T-cell (primary cell): ENCODE measurements around the gene TPRX1. TPM values are rescaled to one million over a fixed set of nuclear protein-coding genes. Genes with fewer than 3 reads are reported as not detected.
A peak's percentile ranks its signal among the peaks of the same experiment; 100 is the strongest.
"Not testable (repeated sequence)": the region's sequence is repeated elsewhere in the genome, so short reads cannot be mapped to it uniquely, and the experiment has no call there.

Source experiments
- ATAC-seq, 4 experiments: fragments of 200-7000 bp in 3 of 4; fragments of 150-1000 bp in 1 of 4; cut with Tn5 transposase; replicated peaks in 1 of 4; 1 replicate in 3 of 4; 2 replicates in 1 of 4; pipeline ENCODE4 v1.10.0; 2021; ENCODE audit warnings: moderate library complexity in 3 of 4, mild to moderate bottlenecking in 2 of 4, moderate number of reproducible peaks in 1 of 4
- CTCF ChIA-PET, 2 donors: fragments of 300-600 bp; sonication (Branson Sonifier 250); formaldehyde crosslinking; loops; one replicate each; lab custom pipeline; 2022; ENCODE audit warnings: antibody characterized with exemption in 2 of 2; lab: Charles Lee
- POLR2A ChIA-PET, 2 donors: fragments of 300-600 bp; sonication (Branson Sonifier 250); formaldehyde crosslinking; loops; one replicate each; lab custom pipeline; 2022; ENCODE audit warnings: antibody characterized with exemption in 2 of 2; lab: Charles Lee
- DNase-seq, 35 experiments: peaks; one replicate each; pipeline versions ENCODE4 v3.0.0 to v3.0.0-alpha.2; 2013 to 2023
- H3K27ac ChIP-seq: one replicate; pipeline ENCODE4 v1.5.1; 2013; ENCODE audit warnings: low read length
- H3K27me3 ChIP-seq, 2 experiments: replicated peaks in 1 of 2; 1 replicate in 1 of 2; 2 replicates in 1 of 2; pipeline versions ENCODE4 v1.6.1 to v1.7.0; 2013; ENCODE audit warnings: low read length in 1 of 2, mixed read lengths in 1 of 2; ENCODE audit not compliant: control insufficient read depth in 2 of 2, insufficient read depth in 2 of 2; ENCODE audit errors: extremely low read depth in 1 of 2
- H3K36me3 ChIP-seq, 2 donors: 1 replicate in 1 of 2; 2 replicates in 1 of 2; pipeline versions ENCODE4 v1.6.1 to v1.7.0; 2013; ENCODE audit warnings: low read length in 1 of 2; ENCODE audit not compliant: control insufficient read depth in 2 of 2, insufficient read depth in 1 of 2; ENCODE audit errors: extremely low read depth in 1 of 2
- H3K4me1 ChIP-seq, 2 experiments: 1 replicate in 1 of 2; 2 replicates in 1 of 2; pipeline versions ENCODE4 v1.6.1 to v1.7.0; 2013; ENCODE audit warnings: low read length in 2 of 2, mixed read lengths in 1 of 2; ENCODE audit not compliant: insufficient read depth in 2 of 2, control insufficient read depth in 1 of 2; ENCODE audit errors: extremely low read depth in 1 of 2
- H3K4me3 ChIP-seq, 2 donors: 1 replicate in 1 of 2; 2 replicates in 1 of 2; pipeline versions ENCODE4 v1.5.1 to v1.7.0; 2013; ENCODE audit warnings: mild to moderate bottlenecking in 2 of 2, low read length in 1 of 2, moderate library complexity in 1 of 2; ENCODE audit not compliant: control insufficient read depth in 1 of 2; ENCODE audit errors: extremely low read depth in 1 of 2
- H3K9me3 ChIP-seq: 2 replicates; pipeline ENCODE4 v1.7.0; 2013
- H3K27ac Mint-ChIP-seq, 2 donors: one replicate each; pipeline ENCODE4 v1.8.0; 2020 to 2021; ENCODE audit warnings: mild to moderate bottlenecking in 2 of 2, mixed read lengths in 2 of 2
- H3K27me3 Mint-ChIP-seq, 2 donors: one replicate each; pipeline ENCODE4 v1.8.0; 2021 to 2022; ENCODE audit warnings: mixed read lengths in 2 of 2
- H3K36me3 Mint-ChIP-seq: one replicate; pipeline ENCODE4 v1.8.0; 2021; ENCODE audit warnings: mixed read lengths
- H3K4me1 Mint-ChIP-seq, 3 donors: one replicate each; pipeline ENCODE4 v1.8.0; 2020 to 2022; ENCODE audit warnings: mixed read lengths in 3 of 3, mild to moderate bottlenecking in 1 of 3
- H3K4me3 Mint-ChIP-seq, 3 donors: one replicate each; pipeline ENCODE4 v1.8.0; 2020 to 2022; ENCODE audit warnings: mild to moderate bottlenecking in 3 of 3, mixed read lengths in 3 of 3, moderate library complexity in 3 of 3
- H3K9me3 Mint-ChIP-seq, 3 donors: one replicate each; pipeline ENCODE4 v1.8.0; 2020 to 2022; ENCODE audit warnings: mixed read lengths in 3 of 3
- WGBS: methylation state at CpG from one replicate; pipeline ENCODE4 v1.1.5; 2013; ENCODE audit warnings: missing lambda C conversion rate; ENCODE audit not compliant: insufficient coverage; 5-methylcytosine and 5-hydroxymethylcytosine counted together
- total RNA-seq, 35 experiments: library from RNA in 6 of 35; stranded (reverse) in 6 of 35; fragments of 120-200 nt in 1 of 35; gene quantifications; one replicate each; pipeline versions ENCODE4 v1.2.1 to v1.2.4 and lab custom pipeline; 2013 to 2026

Gene TPRX1
- total RNA-seq, 5 donors from 2014 or later (not counting 1 experiment from before 2014, with no cell fraction given): not detected

GRCh38 chr19:47787307-47787706 is 17.0 kb downstream of the TPRX1 start:
- not testable (repeated sequence) for H3K9me3 Mint-ChIP-seq
- POLR2A ChIA-PET: interaction anchor here in 1 of 2 donors (0.6 kb wide), 1 partner anchor 1495 kb away, joined by 7 read pairs; no protein-coding TSS in a partner anchor

GRCh38 chr19:47786566-47786965 is 17.8 kb downstream of the TPRX1 start:
- H3K27ac Mint-ChIP-seq: no peak overlapping the region

More at GRCh38 chr19:47787307-47787706, 17.0 kb downstream of the TPRX1 start:
- ATAC-seq, H3K27ac Mint-ChIP-seq, H3K4me3 Mint-ChIP-seq, H3K27me3 Mint-ChIP-seq, H3K4me1 ChIP-seq, H3K27ac ChIP-seq, H3K27me3 ChIP-seq, CTCF ChIA-PET, H3K9me3 ChIP-seq, DNase-seq, H3K4me3 ChIP-seq: not testable (repeated sequence)
- Mint-ChIP-seq H3K36me3 (peaks cover 20% of the 10 kb centered on the region), H3K4me1 (peaks cover 4 to 16% (median 5%) of the 10 kb centered on the region in 3 donors)
- peaks cover 7 to 14% of the 10 kb centered on the region in 2 donors for H3K36me3 ChIP-seq
- WGBS: 95% methylated on average over 7 of the region's 10 CpGs

GRCh38 chr19:47781590-47782262 is 22.6 kb downstream of the TPRX1 start:
- ChIA-PET CTCF (no interaction called here), POLR2A (no interaction called here)
- peaks cover 0 to 36% of the 10 kb centered on the region in 2 experiments for H3K4me1 ChIP-seq
- H3K4me3 ChIP-seq: no peak overlapping the region
- DNase-seq: no peak
- no peaks in the 10 kb centered on the region for H3K27me3 Mint-ChIP-seq
- no peaks in the 10 kb centered on the region for H3K9me3 ChIP-seq
- WGBS: 91% methylated on average over 8 of the region's 9 CpGs
- H3K36me3 ChIP-seq: peaks cover 15 to 28% of the 10 kb centered on the region in 2 donors
- H3K27ac ChIP-seq: no peak overlapping the region
- no peak for ATAC-seq
- H3K4me3 Mint-ChIP-seq: no peak overlapping the region
- peaks cover 33% of the 10 kb centered on the region for H3K36me3 Mint-ChIP-seq
- no peaks in the 10 kb centered on the region for H3K9me3 Mint-ChIP-seq
- peak overlapping the region in 1 of 2 donors; percentile 8 for H3K27ac Mint-ChIP-seq
- H3K4me1 Mint-ChIP-seq: peaks cover 26 to 38% (median 35%) of the 10 kb centered on the region in 3 donors
- no peaks in the 10 kb centered on the region for H3K27me3 ChIP-seq

More at GRCh38 chr19:47786566-47786965, 17.8 kb downstream of the TPRX1 start:
- no peak for DNase-seq
- peaks cover 6 to 19% (median 7%) of the 10 kb centered on the region in 3 donors for H3K4me1 Mint-ChIP-seq
- peaks cover 0 to 9% of the 10 kb centered on the region in 2 experiments for H3K27me3 ChIP-seq
- no peaks in the 10 kb centered on the region for H3K9me3 Mint-ChIP-seq
- no peaks in the 10 kb centered on the region for H3K9me3 ChIP-seq
- H3K27ac ChIP-seq: no peak overlapping the region
- 95% methylated on average over 4 of the region's 7 CpGs for WGBS
- CTCF ChIA-PET: no interaction called here
- H3K4me3 Mint-ChIP-seq: no peak overlapping the region
- H3K36me3 Mint-ChIP-seq: peaks cover 23% of the 10 kb centered on the region
- H3K27me3 Mint-ChIP-seq: peaks cover 0 to 3% of the 10 kb centered on the region in 2 donors
- H3K4me3 ChIP-seq: no peak overlapping the region
- POLR2A ChIA-PET: interaction anchor here in 1 of 2 donors (0.6 kb wide), 2 partner anchors 190 to 1495 kb away, joined by 3 to 7 read pairs; no protein-coding TSS in a partner anchor
- peaks cover 0 to 7% of the 10 kb centered on the region in 2 experiments for H3K4me1 ChIP-seq
- no peak for ATAC-seq
- peaks cover 9 to 20% of the 10 kb centered on the region in 2 donors for H3K36me3 ChIP-seq

GRCh38 chr19:47780215-47780551 is 24.2 kb downstream of the TPRX1 start:
- Mint-ChIP-seq H3K4me1 (peaks cover 26 to 38% (median 38%) of the 10 kb centered on the region in 3 donors), H3K27ac (peak overlapping the region; percentile 88 to 97), H3K27me3 (no peaks in the 10 kb centered on the region), H3K4me3 (peak overlapping the region; percentile 41 to 96 (median 94)), H3K9me3 (no peaks in the 10 kb centered on the region), H3K36me3 (peaks cover 29% of the 10 kb centered on the region)
- ChIA-PET CTCF (no interaction called here), POLR2A (no interaction called here)
- ATAC-seq (no peak), DNase-seq (no peak)
- 85% methylated on average over 4 of the region's 9 CpGs for WGBS
- no peaks in the 10 kb centered on the region for H3K27me3 ChIP-seq
- H3K36me3 ChIP-seq: peaks cover 15 to 22% of the 10 kb centered on the region in 2 donors
- no peak overlapping the region for H3K4me3 ChIP-seq
- no peaks in the 10 kb centered on the region for H3K9me3 ChIP-seq
- H3K27ac ChIP-seq: no peak overlapping the region
- H3K4me1 ChIP-seq: peaks cover 0 to 36% of the 10 kb centered on the region in 2 experiments

- peaks cover 26 to 38% (median 38%) of the 10 kb centered on the region in 3 donors for H3K4me1 Mint-ChIP-seq
- CTCF ChIA-PET: no interaction called here
- no peaks in the 10 kb centered on the region for H3K27me3 Mint-ChIP-seq
- H3K36me3 Mint-ChIP-seq: peaks cover 28% of the 10 kb centered on the region
- peak overlapping the region; percentile 99 for H3K27ac ChIP-seq
- POLR2A ChIA-PET: no interaction called here
- no peaks in the 10 kb centered on the region for H3K9me3 ChIP-seq
- H3K27ac Mint-ChIP-seq: peak overlapping the region; percentile 88 to 97
- peaks cover 0 to 36% of the 10 kb centered on the region in 2 experiments for H3K4me1 ChIP-seq
- 86% methylated on average over 20 of the region's 24 CpGs for WGBS
- no peaks in the 10 kb centered on the region for H3K27me3 ChIP-seq
- peak overlapping the region; percentile 94 to 96 (median 95) for H3K4me3 Mint-ChIP-seq
- peaks cover 15 to 19% of the 10 kb centered on the region in 2 donors for H3K36me3 ChIP-seq
- DNase-seq: no peak
- no peak for ATAC-seq
- H3K4me3 ChIP-seq: peak overlapping the region; percentile 80 to 83
- H3K9me3 Mint-ChIP-seq: no peaks in the 10 kb centered on the region
These were observed 24.7 kb downstream of the TPRX1 start for GRCh38 chr19:47779524-47780214.

GRCh38 chr19:47778954-47779351 is 25.4 kb downstream of the TPRX1 start:
- H3K4me3 ChIP-seq: peak overlapping the region; percentile 80 to 83
- no peaks in the 10 kb centered on the region for H3K9me3 ChIP-seq
- H3K27me3 ChIP-seq: no peaks in the 10 kb centered on the region
- ATAC-seq: peak in 3 of 4 experiments; percentile 2 to 7 (median 5)
- H3K9me3 Mint-ChIP-seq: no peaks in the 10 kb centered on the region
- ChIA-PET POLR2A (no interaction called here), CTCF (no interaction called here)
- DNase-seq: peak in 3 of 35 experiments; percentile 13 to 32 (median 19)
- H3K4me3 Mint-ChIP-seq: peak overlapping the region; percentile 94 to 96 (median 95)
- H3K4me1 Mint-ChIP-seq: peaks cover 26 to 38% (median 38%) of the 10 kb centered on the region in 3 donors
- peaks cover 0 to 36% of the 10 kb centered on the region in 2 experiments for H3K4me1 ChIP-seq
- peaks cover 9 to 16% of the 10 kb centered on the region in 2 donors for H3K36me3 ChIP-seq
- no peaks in the 10 kb centered on the region for H3K27me3 Mint-ChIP-seq
- peak overlapping the region; percentile 88 to 97 for H3K27ac Mint-ChIP-seq
- H3K36me3 Mint-ChIP-seq: peaks cover 21% of the 10 kb centered on the region
- WGBS: 0% methylated on average over 12 of the region's 20 CpGs
- H3K27ac ChIP-seq: peak overlapping the region; percentile 99
